ENCODE data around the gene TBL1X. TPM values are rescaled to one million over a fixed set of nuclear protein-coding genes. Genes with fewer than 3 reads are reported as not detected.
"Not testable (repeated sequence)": the region's sequence is repeated elsewhere in the genome, so short reads cannot be mapped to it uniquely, and the experiment has no call there.

The TBL1X gene
- polyA plus RNA-seq, 3 donors = 12.5 to 19.5 (median 13.8) TPM

DNA sequence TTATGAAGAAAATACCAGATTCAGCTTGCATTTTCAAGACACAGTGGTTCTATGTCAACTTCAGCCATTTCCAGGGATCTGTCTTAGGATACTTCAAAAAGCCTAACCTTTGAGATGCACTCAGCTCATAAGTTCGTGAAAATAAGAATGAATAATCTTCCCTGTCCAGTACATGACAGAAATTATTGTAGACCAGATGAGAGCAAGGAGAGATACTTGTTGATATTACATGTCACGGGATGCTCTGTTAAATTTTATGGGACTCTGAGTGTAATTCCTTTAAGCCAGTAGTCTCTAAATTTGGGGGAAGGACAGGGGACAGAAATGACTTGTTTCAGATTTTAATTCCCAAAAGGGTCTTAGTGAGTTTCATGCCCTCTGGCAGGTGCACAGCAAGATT lies 8.8 kb downstream of the TBL1X start:
- Mint-ChIP-seq H3K27me3 (ENCODE audit: low read depth in 3 of 3) (peaks cover 0 to 44% (median 2%) of the 10 kb centered on the region in 3 donors), H3K4me1 (peaks cover 8% of the 10 kb centered on the region), H3K36me3 (peaks cover 36 to 49% of the 10 kb centered on the region in 2 donors), H3K9me3 (peaks cover 0 to 7% (median 0%) of the 10 kb centered on the region in 7 donors), H3K27ac (no peak overlapping the region), H3K4me3 (no peak overlapping the region)
- H3K27ac ChIP-seq (ENCODE audit: low read depth in 1 of 2, low read length in 2 of 2) = no peak overlapping the region
- H3K9me3 ChIP-seq (replicated peaks in 1 of 2; ENCODE audit: control insufficient read depth in 1 of 2, insufficient read depth in 1 of 2, low read length in 2 of 2) = no peaks in the 10 kb centered on the region
- no peak overlapping the region for H3K9ac ChIP-seq (ENCODE audit: insufficient read depth, low read length, poor library complexity, severe bottlenecking)
- no CpG with 5 or more reads among the region's 2 CpGs for WGBS (ENCODE audit: insufficient coverage)
- H3K27me3 ChIP-seq (ENCODE audit: control insufficient read depth in 2 of 2, insufficient read depth in 2 of 2, low read length in 2 of 2) = peaks cover 0 to 19% of the 10 kb centered on the region in 2 donors
- intact Hi-C loops (cut with micrococcal nuclease) = no loop called here
- H4K20me1 ChIP-seq (ENCODE audit: insufficient read depth, low read length) = peaks cover 100% of the 10 kb centered on the region
- no peaks in the 10 kb centered on the region for H3K4me1 ChIP-seq (ENCODE audit: control insufficient read depth in 1 of 2, insufficient read depth in 2 of 2, low read length in 2 of 2)
- DNase-seq = no peak
- peaks cover 3 to 27% of the 10 kb centered on the region in 2 donors for H3K36me3 ChIP-seq (replicated peaks in 1 of 2; ENCODE audit: control insufficient read depth in 1 of 2, insufficient read depth in 2 of 2, low read length in 2 of 2)
- TF ChIP-seq CTCF (IDR thresholded peaks at IDR 0.05) = no peak
- H3K4me2 ChIP-seq (replicated peaks; ENCODE audit: extremely low read depth, low read length, poor library complexity, severe bottlenecking) = no peak overlapping the region
- peaks cover 88% of the 10 kb centered on the region for H3K79me2 ChIP-seq (ENCODE audit: insufficient read depth, low read length)
- H3K4me3 ChIP-seq (replicated peaks in 1 of 3; ENCODE audit: low read depth in 2 of 3, low read length in 3 of 3) = no peak overlapping the region
- no peak overlapping the region for H2AFZ ChIP-seq (ENCODE audit: insufficient read depth, low read depth, low read length, poor library complexity, severe bottlenecking)

DNA sequence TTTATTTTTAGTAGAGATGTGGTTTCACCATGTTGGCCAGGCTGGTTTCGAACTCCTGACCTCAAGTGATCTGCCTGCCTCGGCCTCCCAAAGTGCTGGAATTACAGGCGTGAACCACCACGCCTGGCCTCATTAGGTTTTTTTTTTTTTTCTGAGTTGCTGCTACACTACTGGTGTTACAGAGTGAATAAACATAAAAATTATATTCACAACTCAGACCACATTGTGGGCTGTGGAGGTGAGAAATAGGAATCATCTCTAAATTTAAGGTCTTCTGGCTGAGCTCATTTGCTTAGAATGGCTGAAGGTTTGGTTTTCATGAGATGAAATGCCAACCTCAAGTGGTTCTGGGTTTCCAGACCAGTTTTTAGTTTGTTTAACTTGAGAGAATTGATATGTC lies 10.6 kb downstream of the TBL1X start:
- peaks cover 100% of the 10 kb centered on the region for H4K20me1 ChIP-seq (ENCODE audit: insufficient read depth, low read length)
- H3K27ac Mint-ChIP-seq; H3K9ac ChIP-seq (ENCODE audit: insufficient read depth, low read length, poor library complexity, severe bottlenecking); H3K9me3 Mint-ChIP-seq; H2AFZ ChIP-seq (ENCODE audit: insufficient read depth, low read depth, low read length, poor library complexity, severe bottlenecking); DNase-seq; intact Hi-C loops (cut with micrococcal nuclease); H3K4me3 ChIP-seq (replicated peaks in 1 of 3; ENCODE audit: low read depth in 2 of 3, low read length in 3 of 3); H3K4me3 Mint-ChIP-seq; H3K4me2 ChIP-seq (replicated peaks; ENCODE audit: extremely low read depth, low read length, poor library complexity, severe bottlenecking); H3K27ac ChIP-seq (ENCODE audit: low read depth in 1 of 2, low read length in 2 of 2); H3K4me1 ChIP-seq (ENCODE audit: control insufficient read depth in 1 of 2, insufficient read depth in 2 of 2, low read length in 2 of 2); H3K4me1 Mint-ChIP-seq; H3K9me3 ChIP-seq (replicated peaks in 1 of 2; ENCODE audit: control insufficient read depth in 1 of 2, insufficient read depth in 1 of 2, low read length in 2 of 2): not testable (repeated sequence)
- H3K27me3 ChIP-seq (ENCODE audit: control insufficient read depth in 2 of 2, insufficient read depth in 2 of 2, low read length in 2 of 2) = peaks cover 0 to 20% of the 10 kb centered on the region in 2 donors
- H3K79me2 ChIP-seq (ENCODE audit: insufficient read depth, low read length) = peaks cover 86% of the 10 kb centered on the region
- H3K36me3 ChIP-seq (replicated peaks in 1 of 2; ENCODE audit: control insufficient read depth in 1 of 2, insufficient read depth in 2 of 2, low read length in 2 of 2) = peaks cover 3 to 27% of the 10 kb centered on the region in 2 donors
- Mint-ChIP-seq H3K36me3 (peaks cover 36 to 38% of the 10 kb centered on the region in 2 donors), H3K27me3 (ENCODE audit: low read depth in 3 of 3) (peaks cover 0 to 46% (median 0%) of the 10 kb centered on the region in 3 donors)
- no CpG with 5 or more reads among the region's 4 CpGs for WGBS (ENCODE audit: insufficient coverage)
